ENCODE data around the gene SP140.

The SP140 gene

DNA sequence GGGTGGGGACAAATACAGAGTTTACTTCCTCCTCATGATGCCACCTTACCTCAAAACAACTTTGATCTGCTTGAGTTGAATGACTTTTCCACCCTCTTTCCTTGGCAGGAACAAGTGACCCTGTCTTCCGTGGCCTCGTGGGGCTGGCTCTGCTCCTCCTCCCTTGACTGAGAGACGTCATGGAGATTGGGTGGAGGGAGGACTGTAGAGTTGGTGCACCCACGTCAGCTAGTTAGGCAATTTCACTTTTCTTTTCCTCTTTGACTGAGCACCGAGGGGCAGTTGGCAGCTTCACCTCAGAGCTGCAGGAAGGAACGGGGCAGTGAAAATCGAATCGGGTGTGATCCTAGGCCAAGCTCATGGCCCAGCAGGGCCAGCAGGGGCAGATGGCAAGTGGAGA, at the start of gene SP140:
Gene SP140, plus strand, starts transcription at position 251 of the 400 bp plus-strand sequence. Its CDS starts 109 bp downstream, at position 360.
- no peak for TF ChIP-seq POLR2A (IDR thresholded peaks at IDR 0.05; ENCODE audit: low read depth, low read length)
- FAIRE-seq = no peak
- no peak for DNase-seq (ENCODE audit: insufficient read length, low spot score)

DNA sequence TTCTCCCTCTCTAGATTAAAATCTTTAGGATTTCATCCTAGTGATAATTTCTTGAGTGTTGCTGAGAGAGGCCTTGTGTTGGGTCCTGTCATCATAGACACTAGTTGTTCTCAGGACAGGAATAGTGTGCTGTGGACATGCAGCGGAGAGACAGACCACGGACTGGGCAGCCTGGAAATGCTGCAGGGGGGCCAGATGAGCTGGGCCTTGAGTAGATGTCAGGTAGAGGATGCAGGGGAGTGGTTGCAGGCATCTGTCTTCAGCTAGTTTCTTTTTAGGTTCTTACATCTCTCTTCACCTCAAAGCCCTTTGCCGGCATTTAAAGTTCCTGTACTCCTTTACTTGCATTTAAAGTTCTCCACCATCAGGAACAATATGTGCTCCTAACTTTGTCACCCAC, 48.5 kb upstream of the SP140 start:
- DNase-seq (ENCODE audit: insufficient read length, low spot score) = no peak
- no peak for FAIRE-seq
- no peak for TF ChIP-seq POLR2A (IDR thresholded peaks at IDR 0.05; ENCODE audit: low read depth, low read length)

DNA sequence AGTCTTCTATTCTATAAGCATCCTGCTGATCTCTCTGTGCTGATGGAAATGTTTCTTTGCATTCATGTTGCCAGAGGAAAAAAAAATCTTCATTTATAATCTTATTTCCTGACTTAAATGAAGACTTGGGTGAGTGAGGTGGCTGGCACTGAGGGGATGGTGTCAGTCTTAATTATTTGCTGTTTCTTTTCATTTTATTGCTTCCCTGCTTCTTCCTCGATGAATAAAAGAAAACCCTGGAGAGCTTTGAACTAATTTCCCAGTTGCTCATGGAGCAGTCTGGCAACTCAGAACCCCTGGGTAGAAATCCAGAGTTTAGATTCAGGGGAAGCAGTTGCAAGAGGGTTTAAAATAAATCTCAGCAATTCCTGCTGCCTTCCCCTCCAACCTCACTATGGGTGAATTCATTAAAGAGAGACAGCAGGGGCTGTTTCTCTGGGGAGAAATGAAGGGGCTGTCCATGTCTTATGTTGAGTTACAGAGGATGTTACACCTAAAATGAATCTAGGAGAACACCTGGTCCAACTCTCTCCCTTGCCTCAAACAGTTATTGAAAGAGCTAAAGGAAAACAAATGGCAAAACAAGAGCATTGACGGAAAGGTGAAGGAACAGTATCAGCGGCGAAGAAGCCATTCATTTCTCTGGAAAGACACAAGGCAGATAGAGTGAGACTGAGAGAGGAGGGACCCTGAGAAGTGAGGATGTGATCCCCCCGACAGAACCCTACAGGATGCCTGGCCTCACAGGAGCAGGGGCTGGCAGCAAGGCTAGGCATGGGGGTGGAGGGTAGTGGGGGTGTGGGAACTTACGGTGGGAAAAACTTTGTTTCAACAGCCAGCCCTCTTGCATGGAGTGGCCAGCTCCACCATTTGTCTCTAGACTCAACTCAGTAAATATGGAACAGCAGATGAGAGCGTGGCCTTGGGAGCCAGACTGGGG, 46.7 kb upstream of the SP140 start:
- FAIRE-seq = no peak
- DNase-seq (ENCODE audit: insufficient read length, low spot score) = no peak
- no peak for TF ChIP-seq POLR2A (IDR thresholded peaks at IDR 0.05; ENCODE audit: low read depth, low read length)

DNA sequence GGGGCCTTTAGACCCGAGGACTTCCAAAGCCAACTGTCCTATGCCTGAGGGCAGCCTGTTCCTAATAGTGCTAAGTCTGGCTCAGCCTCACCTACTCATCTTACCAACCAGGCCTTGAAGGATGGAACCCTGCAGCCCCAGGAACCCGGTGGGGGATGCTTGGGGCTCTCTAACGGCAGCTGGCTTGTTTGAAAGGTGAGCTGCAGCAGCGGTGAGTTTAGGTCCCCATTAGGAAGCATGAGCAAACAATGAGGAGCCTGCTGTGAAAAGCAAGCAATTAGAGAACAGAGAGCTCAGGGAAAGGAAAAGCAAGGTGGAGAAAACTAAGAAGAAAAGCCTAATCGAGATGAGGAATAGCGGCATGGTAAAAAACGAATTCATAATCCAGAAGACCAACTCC, 45.6 kb upstream of the SP140 start:
- DNase-seq (ENCODE audit: insufficient read length, low spot score) = no peak
- FAIRE-seq = no peak
- TF ChIP-seq POLR2A (IDR thresholded peaks at IDR 0.05; ENCODE audit: low read depth, low read length) = no peak

DNA sequence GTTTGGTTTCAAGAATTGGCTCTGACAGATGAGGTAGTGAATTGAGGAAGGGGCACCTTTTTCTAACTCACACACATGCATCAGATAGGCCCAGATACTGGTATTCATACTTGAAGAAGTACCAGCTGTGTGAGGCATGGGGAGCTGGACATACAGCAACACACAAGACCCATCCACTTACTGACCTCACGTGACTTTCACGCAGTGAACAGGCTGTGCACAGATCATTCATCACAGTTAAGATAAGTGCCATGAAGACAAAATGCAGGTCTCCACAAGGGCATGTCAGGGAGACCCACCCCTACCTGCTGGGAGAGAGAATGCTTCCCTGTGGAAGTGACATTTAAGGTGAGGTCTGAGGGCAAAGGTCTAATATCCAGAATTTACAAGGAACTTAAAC, 44.3 kb upstream of the SP140 start:
- no peak for DNase-seq (ENCODE audit: insufficient read length, low spot score)
- TF ChIP-seq POLR2A (IDR thresholded peaks at IDR 0.05; ENCODE audit: low read depth, low read length) = no peak
- no peak for FAIRE-seq

DNA sequence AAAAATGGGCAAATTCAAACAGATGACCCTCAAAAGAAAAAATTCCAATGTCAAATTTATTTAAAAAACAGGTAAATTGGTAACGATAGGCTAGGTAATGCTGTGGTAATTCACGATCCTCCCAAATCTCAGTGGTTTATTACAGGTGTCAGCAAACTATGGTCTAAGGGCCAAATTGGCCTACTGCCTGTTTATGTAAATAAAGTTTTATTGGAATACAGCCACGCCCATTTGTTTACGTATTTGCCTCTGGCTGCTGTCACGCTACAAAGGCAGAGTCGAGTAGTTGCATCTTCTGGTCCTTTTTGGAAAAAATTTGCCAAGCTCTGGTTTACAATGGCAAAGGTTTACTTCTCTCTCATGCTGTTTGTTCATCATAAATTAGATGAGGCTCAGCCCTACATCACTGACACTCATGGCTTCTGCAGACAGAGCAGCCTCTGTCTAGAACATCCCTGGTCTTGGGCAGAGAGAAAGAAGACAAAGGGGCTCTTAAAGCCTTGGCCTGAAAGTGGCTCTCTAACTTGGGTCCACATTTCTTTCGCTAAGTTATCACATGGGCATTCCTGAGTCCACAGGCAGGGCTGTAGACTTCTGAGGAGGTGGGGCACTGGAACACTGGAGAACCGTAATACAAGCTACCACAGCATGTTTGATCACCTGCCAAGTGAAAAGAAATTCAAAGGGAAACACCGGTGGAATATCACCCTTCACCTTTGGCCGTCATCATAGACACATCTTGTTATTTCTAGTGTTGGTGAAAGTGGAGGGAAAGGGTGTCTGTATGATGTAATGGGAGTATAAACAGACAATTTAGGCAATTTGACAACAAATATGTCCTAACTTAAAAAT, 40.6 kb upstream of the SP140 start:
- no peak for DNase-seq (ENCODE audit: insufficient read length, low spot score)
- FAIRE-seq = no peak
- no peak for TF ChIP-seq POLR2A (IDR thresholded peaks at IDR 0.05; ENCODE audit: low read depth, low read length)

DNA sequence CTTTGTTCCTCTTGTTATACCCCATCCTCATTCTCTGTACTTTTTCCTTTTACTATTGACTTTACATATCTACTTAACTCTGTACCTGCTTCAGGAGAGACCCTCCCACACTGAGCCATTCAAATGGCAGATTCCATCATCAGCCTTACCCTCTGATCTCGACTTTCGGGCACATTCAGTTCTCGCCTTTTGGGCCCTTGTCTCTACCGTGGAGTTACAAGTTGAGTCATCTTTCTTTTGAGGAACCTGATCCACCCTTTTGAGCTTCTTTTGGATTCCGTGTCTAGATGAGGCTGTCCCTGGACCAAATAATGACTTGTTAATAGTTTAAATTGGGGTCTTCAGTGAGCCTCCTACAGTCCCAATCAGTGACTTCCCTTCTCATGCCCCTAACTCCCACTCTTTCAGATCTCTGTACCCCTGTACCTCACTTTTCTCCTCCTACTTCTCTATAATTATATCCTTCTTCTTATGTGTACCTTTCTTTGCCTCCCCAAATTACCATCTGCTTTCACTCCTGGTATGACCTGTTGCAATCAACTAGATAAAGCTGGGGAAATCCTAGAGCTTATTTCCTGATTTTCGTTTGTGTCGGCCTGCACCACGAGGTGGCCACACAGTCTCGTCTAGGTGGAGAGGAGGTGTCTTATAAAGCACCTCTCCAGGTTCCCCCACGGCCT, 23.0 kb upstream of the SP140 start:
- TF ChIP-seq POLR2A (IDR thresholded peaks at IDR 0.05; ENCODE audit: low read depth, low read length) = no peak
- DNase-seq (ENCODE audit: insufficient read length, low spot score) (no peak), FAIRE-seq (no peak)

DNA sequence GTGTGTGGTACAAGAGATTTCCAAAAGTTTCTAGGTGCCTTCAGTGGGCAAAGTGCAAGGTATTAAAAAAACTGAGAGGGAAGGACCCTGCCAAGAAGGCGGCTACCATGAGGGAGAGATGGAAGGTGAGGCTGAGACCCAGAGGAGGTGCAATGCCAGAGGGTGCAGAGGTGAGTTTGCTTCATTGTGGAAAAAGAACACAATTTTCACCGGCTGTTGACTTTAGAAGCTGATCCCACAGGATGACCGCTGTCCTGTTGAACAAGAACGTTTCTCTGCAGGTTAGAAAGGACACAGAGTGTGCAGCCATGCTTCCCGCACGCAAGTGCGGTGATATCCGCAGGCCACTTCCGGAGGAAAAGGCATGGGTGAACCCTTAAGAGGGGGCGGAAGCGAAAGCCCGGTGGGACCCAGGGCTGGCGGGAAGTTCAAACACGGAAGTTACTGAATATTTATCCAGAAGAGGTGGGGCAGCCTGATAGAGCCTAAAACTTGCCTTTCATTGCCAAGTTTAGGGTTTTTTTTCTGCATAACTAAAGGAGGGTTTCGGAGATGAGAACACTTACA, 22.3 kb upstream of the SP140 start:
- FAIRE-seq = no peak
- no peak for DNase-seq (ENCODE audit: insufficient read length, low spot score)
- no peak for TF ChIP-seq POLR2A (IDR thresholded peaks at IDR 0.05; ENCODE audit: low read depth, low read length)

DNA sequence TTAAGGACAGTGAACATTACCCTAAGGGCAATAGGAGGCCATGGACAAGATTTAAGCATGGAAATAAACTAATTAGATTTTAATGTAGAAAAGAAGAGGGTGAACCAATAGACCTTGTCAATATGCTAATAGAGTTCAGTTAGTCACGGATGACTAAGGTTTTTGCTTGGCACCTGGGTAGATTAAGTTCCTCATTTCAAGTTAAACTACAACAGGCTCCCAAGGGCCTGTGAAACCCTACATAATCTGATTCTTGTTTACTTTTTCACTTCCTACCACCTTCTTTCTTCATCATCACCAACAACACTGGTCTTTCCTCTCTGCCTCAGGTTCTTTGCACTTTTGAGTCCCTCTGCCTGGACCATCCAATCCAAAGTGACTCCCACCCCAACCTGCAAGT, 20.5 kb upstream of the SP140 start:
- no peak for FAIRE-seq
- no peak for TF ChIP-seq POLR2A (IDR thresholded peaks at IDR 0.05; ENCODE audit: low read depth, low read length)
- no peak for DNase-seq (ENCODE audit: insufficient read length, low spot score)

DNA sequence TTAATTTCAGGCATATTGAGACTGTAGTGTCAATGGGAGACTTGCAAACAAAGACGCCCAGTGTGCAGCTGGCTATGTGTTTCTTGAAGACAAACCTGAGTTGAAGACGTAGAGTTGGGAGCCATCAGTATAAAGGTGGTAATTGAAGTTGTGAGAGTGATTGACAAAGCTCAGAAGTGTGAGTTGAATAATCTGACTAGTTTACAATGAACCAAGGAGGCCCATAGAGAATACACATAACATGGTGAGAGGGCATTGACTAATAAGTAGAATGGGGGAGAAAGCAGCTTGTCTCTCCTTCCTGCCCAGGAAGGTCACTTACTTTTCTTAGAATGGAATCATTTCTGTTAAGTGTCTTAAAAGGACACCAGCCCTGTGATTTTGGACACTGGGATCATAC, 19.8 kb upstream of the SP140 start:
- FAIRE-seq (no peak), DNase-seq (ENCODE audit: insufficient read length, low spot score) (no peak)
- TF ChIP-seq POLR2A (IDR thresholded peaks at IDR 0.05; ENCODE audit: low read depth, low read length) = no peak

DNA sequence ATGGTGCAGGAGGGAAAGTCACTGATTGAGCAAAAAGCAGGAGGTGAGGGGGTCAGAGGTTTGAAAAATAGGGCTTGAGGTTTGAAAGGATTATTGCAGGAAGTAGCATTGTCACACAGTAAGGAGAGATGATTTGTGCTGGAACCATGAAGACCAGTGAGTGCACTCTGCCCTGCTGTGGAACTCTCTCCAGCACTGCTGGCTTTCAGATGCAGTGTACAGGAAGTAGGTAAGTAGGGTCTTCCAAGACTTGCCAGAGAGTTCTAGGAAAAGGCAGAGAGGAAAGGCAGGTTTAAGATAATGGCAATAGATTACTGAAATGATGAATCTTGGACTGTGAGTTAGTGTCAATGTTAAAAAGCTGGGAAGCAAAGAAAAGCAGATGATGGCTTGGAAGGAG, 17.0 kb upstream of the SP140 start:
- FAIRE-seq = no peak
- TF ChIP-seq POLR2A (IDR thresholded peaks at IDR 0.05; ENCODE audit: low read depth, low read length) = no peak
- DNase-seq (ENCODE audit: insufficient read length, low spot score) = no peak

DNA sequence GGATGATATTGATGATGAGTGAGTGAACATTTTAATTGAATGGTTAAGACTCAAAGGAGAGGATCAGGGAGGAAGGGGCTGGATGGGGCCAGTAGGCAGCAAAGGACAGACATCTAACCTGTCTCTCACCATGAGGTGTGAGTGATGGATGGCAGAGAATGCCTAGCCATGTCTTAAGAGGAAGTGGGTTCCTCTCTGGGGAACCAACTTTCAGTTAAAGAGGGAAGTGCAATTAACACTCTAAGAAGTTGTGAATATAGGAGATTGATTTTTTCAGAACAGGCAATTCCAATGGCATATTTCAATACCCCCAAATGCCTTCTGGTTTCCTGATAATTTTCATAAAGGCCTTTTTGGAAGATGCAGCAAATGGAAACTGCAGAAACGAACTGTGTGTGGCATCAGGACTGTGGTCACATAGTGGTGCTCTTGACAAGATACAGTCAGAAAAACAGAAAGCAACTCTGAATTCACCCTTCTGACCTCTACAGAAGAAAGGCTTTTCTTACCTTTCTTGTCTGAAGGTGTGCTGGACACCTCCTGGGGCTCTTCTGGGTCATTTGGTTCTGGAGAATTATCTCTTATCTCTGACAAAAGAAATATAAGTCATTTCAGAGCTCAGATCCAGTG, 16.0 kb upstream of the SP140 start:
- no peak for TF ChIP-seq POLR2A (IDR thresholded peaks at IDR 0.05; ENCODE audit: low read depth, low read length)
- no peak for FAIRE-seq
- DNase-seq (ENCODE audit: insufficient read length, low spot score) = no peak

DNA sequence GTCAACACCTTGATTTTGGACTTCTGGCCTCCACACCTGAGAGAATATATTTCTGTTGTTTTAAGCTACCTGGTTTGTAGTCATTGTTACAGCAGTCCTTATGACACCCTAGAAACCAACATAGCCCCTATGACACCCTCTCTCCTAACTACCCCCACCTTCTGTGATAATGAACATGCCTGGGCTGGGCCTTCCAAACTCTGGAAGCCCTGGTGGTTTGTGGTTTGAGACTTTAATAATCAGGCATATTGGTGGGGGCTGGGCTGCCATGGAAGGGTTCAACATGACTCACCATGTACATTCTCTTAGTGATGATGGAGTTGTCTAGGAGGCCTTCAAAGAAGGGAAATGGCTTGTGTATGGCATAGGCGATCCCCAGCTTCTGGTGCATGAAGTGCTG, 9.0 kb upstream of the SP140 start:
- no peak for TF ChIP-seq POLR2A (IDR thresholded peaks at IDR 0.05; ENCODE audit: low read depth, low read length)
- no peak for DNase-seq (ENCODE audit: insufficient read length, low spot score)
- no peak for FAIRE-seq
